Measurements from ENCODE around the gene FTH1. TPM values are rescaled to one million over a fixed set of nuclear protein-coding genes. Genes with fewer than 3 reads are reported as not detected.

Gene FTH1
- total RNA-seq, 1 donor from 2014 or later = 3,020 TPM

DNA sequence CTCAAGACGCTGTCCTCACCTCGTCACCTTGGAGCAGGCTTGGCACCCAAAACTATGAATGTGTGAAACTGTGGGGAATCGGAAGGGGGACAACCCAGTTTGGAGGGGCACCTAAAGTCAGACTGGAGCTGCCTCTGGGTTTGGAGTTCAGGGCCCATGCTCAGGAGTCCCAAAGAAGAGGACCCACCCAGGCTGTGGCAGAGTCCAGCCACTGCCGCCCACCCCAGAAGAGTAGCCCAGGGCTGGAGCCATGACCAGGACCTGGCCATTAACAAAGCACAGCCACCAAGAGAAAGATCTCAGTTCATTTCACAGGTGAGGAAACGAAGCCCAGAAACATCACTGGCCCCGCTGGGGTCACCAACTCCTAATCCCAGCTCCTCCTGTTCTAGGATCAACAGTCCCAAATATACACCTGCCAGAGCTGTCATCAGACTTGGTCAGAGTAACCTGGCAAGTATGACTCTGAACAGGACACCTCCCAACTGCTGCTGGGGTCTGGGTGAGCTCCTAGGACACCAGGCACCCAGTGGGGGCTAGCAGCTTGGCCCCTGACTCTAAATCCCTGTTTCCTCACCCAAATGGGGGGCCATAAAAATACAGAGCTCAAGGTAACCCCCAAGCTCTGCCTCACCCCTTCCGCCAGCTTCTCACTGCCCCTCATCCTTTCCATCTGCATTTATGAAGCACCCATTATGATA is 52.8 kb downstream of the FTH1 start:
- Mint-ChIP-seq H3K27ac (ENCODE audit: unreplicated experiment) (no peak overlapping the region), H3K4me3 (ENCODE audit: unreplicated experiment) (no peak overlapping the region), H3K27me3 (ENCODE audit: unreplicated experiment) (no peaks in the 10 kb centered on the region)

More for the DNA sequence above, 52.8 kb downstream of the FTH1 start:
- Mint-ChIP-seq H3K4me1 (ENCODE audit: unreplicated experiment) (peaks cover 52% of the 10 kb centered on the region), H3K36me3 (ENCODE audit: unreplicated experiment) (no peaks in the 10 kb centered on the region), H3K9me3 (ENCODE audit: unreplicated experiment) (no peaks in the 10 kb centered on the region)
- no peak for DNase-seq (ENCODE audit: extremely low spot score, unreplicated experiment)
- TF ChIP-seq CTCF (IDR thresholded peaks at IDR 0.05) = no peak

Other genes with a start within 250 kb of the FTH1 start
- 0.43 and 0.47 TPM in 2 replicates for gene MYRF, start 215.0 kb downstream of the FTH1 start, total RNA-seq
- gene TMEM258, start 175.0 kb downstream of the FTH1 start, total RNA-seq = 137 and 149 TPM in 2 replicates
- gene FEN1, start 174.7 kb downstream of the FTH1 start, total RNA-seq = 19.5 and 19.8 TPM in 2 replicates
- gene FADS1, start 150.6 kb downstream of the FTH1 start, total RNA-seq = 73.1 and 76.0 TPM in 2 replicates
- gene FADS2, start 139.3 kb downstream of the FTH1 start, total RNA-seq = 193 and 207 TPM in 2 replicates
- gene FADS3, start 76.1 kb downstream of the FTH1 start, total RNA-seq = 117 and 118 TPM in 2 replicates
- 44.2 and 49.2 TPM in 2 replicates for gene RAB3IL1, start 50.1 kb downstream of the FTH1 start, total RNA-seq
- 0.81 and 2.0 TPM in 2 replicates for gene BEST1, start 17.3 kb downstream of the FTH1 start, total RNA-seq
- 26.2 and 27.7 TPM in 2 replicates for gene INCENP, start 156.4 kb upstream of the FTH1 start, total RNA-seq
- gene SCGB1D1, start 222.6 kb upstream of the FTH1 start, total RNA-seq = not detected in 2 replicates
- gene SCGB2A1, start 241.0 kb upstream of the FTH1 start, total RNA-seq = not detected in 2 replicates